NB4 (cell line): Measurements from ENCODE around the gene GNPDA2.
A peak's percentile ranks its signal among the peaks of the same experiment; 100 is the strongest.

Experiments
- DNase-seq: peaks from one replicate; pipeline ENCODE4 v3.0.0; 2010; ENCODE audit warnings: low read depth
- H3K4me3 ChIP-seq: one replicate; pipeline ENCODE4 v1.5.1; 2011; ENCODE audit warnings: mild to moderate bottlenecking, low read depth, low read length, moderate library complexity
- MYC ChIP-seq: IDR thresholded peaks from 2 replicates; pipeline ENCODE4 v1.6.1; 2011; ENCODE audit warnings: low read depth, low read length
- POLR2A ChIP-seq: IDR thresholded peaks from 2 replicates; pipeline ENCODE4 v1.6.1; 2011; ENCODE audit warnings: mild to moderate bottlenecking; ENCODE audit not compliant: insufficient read length; ENCODE audit errors: extremely low read depth
- TF ChIP-seq, protein P1 (sequence below): IDR thresholded peaks from 2 replicates; pipeline ENCODE4 v1.6.1; 2011; ENCODE audit warnings: low read depth, low read length
- TF ChIP-seq, protein P2 (sequence below): IDR thresholded peaks from one replicate; pipeline ENCODE4 v1.5.1; 2012; ENCODE audit warnings: low read depth, low read length

The GNPDA2 gene

DNA sequence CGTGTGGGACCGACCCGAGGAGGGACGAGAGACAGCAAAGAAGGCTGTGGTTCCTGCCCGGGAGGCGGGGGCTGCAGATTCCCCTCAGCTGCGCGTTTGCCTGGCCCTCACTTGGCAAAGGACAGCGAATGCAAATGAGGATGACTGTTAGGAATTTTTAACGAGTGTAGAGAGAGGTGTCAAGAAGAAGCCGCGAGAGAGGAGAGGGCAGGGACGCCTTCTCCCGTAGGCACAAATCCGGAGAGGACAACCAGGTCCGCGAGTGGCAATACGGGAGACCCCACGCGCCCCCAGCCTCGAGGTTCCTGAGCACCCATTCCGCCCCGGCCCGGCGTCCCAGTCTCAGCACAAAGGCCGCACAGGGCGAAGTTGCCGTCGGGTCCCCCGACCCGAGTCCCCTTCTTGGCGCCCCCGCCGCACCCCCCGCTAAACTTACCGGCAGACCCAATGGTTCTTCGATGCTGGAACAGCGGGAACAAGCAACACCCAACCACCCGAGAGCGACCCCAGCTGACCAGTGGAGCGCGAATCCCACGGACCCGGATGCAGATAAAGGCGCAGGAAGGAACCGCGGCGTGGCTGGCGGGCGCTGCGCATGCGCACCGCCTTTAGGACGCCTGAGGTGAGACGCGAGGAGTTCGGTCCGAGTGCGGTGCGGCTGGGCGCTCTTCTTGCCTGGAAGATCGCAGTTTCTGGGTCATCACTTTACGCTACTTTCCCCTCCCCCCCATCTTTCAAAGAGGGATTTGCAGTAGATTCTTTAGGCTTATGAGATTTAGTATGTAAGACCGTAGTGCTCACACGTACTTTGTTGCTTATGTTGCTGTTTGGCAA, at the start of gene GNPDA2:
Gene GNPDA2, minus strand, starts transcription at position 519 of the 834 bp plus-strand sequence. CDS start 4,349 bp downstream, outside the sequence.
- DNase-seq = peak; percentile 87
- TF ChIP-seq MYC (no peak; the same call in 1 of the 2 replicates), POLR2A (peak; percentile 44)
- TF ChIP-seq, protein P1, sequence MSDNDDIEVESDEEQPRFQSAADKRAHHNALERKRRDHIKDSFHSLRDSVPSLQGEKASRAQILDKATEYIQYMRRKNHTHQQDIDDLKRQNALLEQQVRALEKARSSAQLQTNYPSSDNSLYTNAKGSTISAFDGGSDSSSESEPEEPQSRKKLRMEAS = peak; percentile 67
- TF ChIP-seq, protein P2, sequence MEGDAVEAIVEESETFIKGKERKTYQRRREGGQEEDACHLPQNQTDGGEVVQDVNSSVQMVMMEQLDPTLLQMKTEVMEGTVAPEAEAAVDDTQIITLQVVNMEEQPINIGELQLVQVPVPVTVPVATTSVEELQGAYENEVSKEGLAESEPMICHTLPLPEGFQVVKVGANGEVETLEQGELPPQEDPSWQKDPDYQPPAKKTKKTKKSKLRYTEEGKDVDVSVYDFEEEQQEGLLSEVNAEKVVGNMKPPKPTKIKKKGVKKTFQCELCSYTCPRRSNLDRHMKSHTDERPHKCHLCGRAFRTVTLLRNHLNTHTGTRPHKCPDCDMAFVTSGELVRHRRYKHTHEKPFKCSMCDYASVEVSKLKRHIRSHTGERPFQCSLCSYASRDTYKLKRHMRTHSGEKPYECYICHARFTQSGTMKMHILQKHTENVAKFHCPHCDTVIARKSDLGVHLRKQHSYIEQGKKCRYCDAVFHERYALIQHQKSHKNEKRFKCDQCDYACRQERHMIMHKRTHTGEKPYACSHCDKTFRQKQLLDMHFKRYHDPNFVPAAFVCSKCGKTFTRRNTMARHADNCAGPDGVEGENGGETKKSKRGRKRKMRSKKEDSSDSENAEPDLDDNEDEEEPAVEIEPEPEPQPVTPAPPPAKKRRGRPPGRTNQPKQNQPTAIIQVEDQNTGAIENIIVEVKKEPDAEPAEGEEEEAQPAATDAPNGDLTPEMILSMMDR = no peak
- peak within 1 kb of the TSS; percentile 77 for H3K4me3 ChIP-seq

DNA sequence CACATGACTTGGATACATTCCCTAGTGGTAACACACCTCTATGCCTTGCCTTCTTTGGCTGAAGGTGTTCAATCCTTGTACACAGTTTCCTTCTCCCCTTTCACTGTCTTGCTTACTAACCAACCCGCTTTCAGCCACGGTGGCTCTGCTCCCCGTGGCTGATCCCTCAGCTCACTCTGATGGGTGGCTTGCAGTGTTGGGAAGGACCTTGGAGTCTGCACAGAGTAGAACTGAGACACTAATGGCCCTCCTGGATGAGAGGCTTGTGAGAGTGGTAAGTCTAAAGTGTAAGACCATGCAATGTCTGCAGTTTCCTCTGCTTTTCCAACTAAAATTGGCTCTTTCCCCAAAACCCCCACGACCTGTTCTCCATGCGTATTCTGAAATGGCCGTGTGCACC, 46.0 kb upstream of the GNPDA2 start:
- no peak overlapping the region for H3K4me3 ChIP-seq
- DNase-seq = no peak
- TF ChIP-seq, protein P1 = no peak
- TF ChIP-seq, protein P2 = no peak
- TF ChIP-seq MYC (no peak), POLR2A (no peak)

DNA sequence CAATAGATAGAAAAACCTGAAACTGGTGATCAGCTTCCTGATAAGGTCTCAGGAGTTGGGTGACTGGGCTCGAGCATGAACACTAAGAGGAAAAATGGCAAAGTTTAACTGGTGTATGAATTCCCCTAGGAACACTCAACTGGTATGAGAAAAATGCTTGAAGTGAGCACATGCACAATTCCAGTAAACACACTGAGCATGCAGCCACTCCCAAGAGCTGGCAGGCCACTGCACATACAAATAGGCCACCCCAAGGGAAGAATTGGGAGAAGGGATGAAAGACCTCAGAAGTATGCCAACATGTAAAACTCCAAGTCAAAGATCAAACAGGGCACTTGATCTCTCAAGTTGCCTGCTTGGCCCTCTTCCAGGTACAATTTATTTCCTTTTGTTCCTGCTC, 45.4 kb upstream of the GNPDA2 start:
- H3K4me3 ChIP-seq = no peak overlapping the region
- TF ChIP-seq MYC (no peak), POLR2A (no peak)
- TF ChIP-seq, protein P1 = no peak
- TF ChIP-seq, protein P2 = no peak
- DNase-seq = no peak

DNA sequence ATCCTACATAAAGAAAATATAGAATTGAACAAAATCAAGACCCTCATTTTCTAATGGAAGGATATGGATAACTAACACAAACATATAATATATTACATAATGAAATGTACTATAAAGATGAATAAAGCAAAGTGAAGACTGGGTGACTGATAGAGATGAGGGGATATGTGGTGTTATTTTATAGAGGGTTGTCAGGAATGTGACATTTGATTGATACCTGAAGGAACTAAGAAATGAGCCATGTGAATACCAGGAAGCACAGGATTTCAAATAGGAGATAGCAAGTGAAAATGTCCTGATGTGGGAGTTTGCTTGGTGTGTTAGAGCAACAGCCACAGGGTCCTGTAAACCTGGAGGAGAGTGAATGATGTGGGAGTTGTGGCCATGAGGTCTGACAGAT, 40.1 kb upstream of the GNPDA2 start:
- TF ChIP-seq, protein P1 = no peak
- no peak for DNase-seq
- H3K4me3 ChIP-seq = no peak overlapping the region

DNA sequence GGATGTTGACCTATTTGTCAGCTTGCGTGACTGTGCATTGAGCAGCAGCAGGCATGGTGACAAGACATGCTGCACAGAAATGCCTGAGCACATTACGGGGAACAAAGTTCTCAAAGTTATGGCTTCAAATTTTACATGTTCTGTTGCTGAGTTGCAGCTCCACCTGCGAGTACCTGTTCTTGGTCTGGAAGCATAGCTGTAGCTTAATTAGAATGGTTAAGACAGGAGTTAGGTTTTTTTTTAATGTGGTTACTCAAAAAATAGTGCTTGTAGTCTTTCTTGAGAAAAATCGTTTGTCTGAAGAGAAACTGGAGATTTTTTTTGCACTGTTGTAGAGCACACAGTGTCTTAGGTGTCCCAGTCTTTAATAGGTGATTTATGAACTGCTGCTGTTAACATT, 38.8 kb upstream of the GNPDA2 start:
- TF ChIP-seq, protein P2 = no peak
- TF ChIP-seq POLR2A = no peak
- no peak for DNase-seq
- no peak overlapping the region for H3K4me3 ChIP-seq

DNA sequence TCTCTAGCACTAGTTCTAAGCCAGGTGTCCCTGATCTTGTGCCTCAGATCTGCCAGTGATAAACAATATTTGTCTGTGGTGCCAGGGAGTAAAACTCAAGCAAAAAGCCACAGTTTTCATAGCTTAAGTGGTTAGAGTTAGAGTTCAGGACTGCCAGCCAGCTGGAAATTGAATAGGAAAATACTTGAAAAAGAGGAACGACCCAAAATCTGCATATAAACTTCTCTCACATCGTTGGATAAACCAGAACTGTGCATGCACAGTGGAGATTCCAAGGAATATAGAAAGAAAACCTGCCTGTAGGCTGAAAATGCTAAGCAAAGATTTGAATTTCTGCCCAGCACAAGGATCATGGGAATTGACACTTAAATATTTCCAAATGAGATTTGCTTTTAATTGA, 35.0 kb upstream of the GNPDA2 start:
- no peak overlapping the region for H3K4me3 ChIP-seq
- no peak for DNase-seq
- TF ChIP-seq MYC (no peak), POLR2A (no peak)
- TF ChIP-seq, protein P2 = no peak
- TF ChIP-seq, protein P1 = no peak
